RWPE2 (cell line): ENCODE results near the gene CDC42BPB.

Experiments
- ATAC-seq: fragments of 200-7000 bp; cut with Tn5 transposase; 3 replicates; pipeline ENCODE4 v1.9.1; 2021; ENCODE audit warnings: low read depth
- DNase-seq: peaks from one replicate; pipeline ENCODE4 v3.0.0-alpha.2; 2020; ENCODE audit warnings: low spot score
- H3K27ac ChIP-seq: fragments of 450-650 bp; 2 replicates; pipeline ENCODE4 v1.5.1; 2017; ENCODE audit warnings: mild to moderate bottlenecking; ENCODE audit not compliant: poor library complexity, severe bottlenecking
- H3K27me3 ChIP-seq: fragments of 250-450 bp; sonication (Bioruptor Pico); 2 replicates; pipeline ENCODE4 v1.5.1; 2021; ENCODE audit warnings: mild to moderate bottlenecking, moderate library complexity; ENCODE audit not compliant: insufficient read depth, poor library complexity, severe bottlenecking
- H3K36me3 ChIP-seq: fragments of 250-450 bp; sonication (Bioruptor Pico); 2 replicates; pipeline ENCODE4 v1.5.1; 2020; ENCODE audit warnings: low read depth, mild to moderate bottlenecking, moderate library complexity
- H3K4me1 ChIP-seq: fragments of 250-450 bp; sonication (Bioruptor Pico); 2 replicates; pipeline ENCODE4 v1.5.1; 2021; ENCODE audit warnings: mild to moderate bottlenecking, moderate library complexity; ENCODE audit not compliant: insufficient read depth, poor library complexity, severe bottlenecking
- H3K4me3 ChIP-seq: fragments of 250-450 bp; sonication (Bioruptor Pico); 2 replicates; pipeline ENCODE4 v1.5.1; 2021; ENCODE audit warnings: mild to moderate bottlenecking, moderate library complexity; ENCODE audit not compliant: severe bottlenecking
- H3K9me3 ChIP-seq: fragments of 250-450 bp; sonication (Bioruptor Pico); 2 replicates; pipeline ENCODE4 v1.5.1; 2021; ENCODE audit warnings: mild to moderate bottlenecking, moderate library complexity; ENCODE audit not compliant: severe bottlenecking
- TF ChIP-seq, protein P1 (sequence below): fragments of 450-650 bp; IDR thresholded peaks from one replicate; pipeline ENCODE4 v1.5.1; 2017; ENCODE audit warnings: mild to moderate bottlenecking, moderate library complexity; ENCODE audit not compliant: poor library complexity, severe bottlenecking

CDC42BPB gene

DNA sequence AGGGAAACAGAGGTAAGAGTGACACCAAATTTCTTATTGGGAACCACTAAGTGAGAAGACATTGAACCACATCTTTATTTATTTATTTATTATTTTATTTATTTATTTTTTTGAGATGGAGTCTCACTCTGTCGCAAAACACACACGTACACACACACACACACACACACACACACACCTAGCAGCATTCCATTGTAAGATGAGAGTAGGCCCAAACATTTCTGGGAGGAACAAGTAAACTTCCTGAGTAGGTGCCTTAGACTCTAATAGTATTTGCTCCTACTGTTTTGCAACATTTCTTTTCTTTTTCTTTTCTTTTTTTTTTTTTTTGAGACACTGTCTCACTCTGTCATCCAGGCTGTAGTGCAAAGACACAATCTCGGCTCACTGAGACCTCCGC, 7.1 kb upstream of the CDC42BPB start:
- H3K36me3 ChIP-seq, result no peaks in the 10 kb centered on the region
- no peak for ATAC-seq
- H3K27me3 ChIP-seq, result no peaks in the 10 kb centered on the region
- no peaks in the 10 kb centered on the region for H3K9me3 ChIP-seq
- DNase-seq, result no peak
- no peak overlapping the region for H3K27ac ChIP-seq
- H3K4me1 ChIP-seq, result peaks cover 21% of the 10 kb centered on the region
- TF ChIP-seq, protein P1, sequence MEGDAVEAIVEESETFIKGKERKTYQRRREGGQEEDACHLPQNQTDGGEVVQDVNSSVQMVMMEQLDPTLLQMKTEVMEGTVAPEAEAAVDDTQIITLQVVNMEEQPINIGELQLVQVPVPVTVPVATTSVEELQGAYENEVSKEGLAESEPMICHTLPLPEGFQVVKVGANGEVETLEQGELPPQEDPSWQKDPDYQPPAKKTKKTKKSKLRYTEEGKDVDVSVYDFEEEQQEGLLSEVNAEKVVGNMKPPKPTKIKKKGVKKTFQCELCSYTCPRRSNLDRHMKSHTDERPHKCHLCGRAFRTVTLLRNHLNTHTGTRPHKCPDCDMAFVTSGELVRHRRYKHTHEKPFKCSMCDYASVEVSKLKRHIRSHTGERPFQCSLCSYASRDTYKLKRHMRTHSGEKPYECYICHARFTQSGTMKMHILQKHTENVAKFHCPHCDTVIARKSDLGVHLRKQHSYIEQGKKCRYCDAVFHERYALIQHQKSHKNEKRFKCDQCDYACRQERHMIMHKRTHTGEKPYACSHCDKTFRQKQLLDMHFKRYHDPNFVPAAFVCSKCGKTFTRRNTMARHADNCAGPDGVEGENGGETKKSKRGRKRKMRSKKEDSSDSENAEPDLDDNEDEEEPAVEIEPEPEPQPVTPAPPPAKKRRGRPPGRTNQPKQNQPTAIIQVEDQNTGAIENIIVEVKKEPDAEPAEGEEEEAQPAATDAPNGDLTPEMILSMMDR, result no peak
- no peak overlapping the region for H3K4me3 ChIP-seq

DNA sequence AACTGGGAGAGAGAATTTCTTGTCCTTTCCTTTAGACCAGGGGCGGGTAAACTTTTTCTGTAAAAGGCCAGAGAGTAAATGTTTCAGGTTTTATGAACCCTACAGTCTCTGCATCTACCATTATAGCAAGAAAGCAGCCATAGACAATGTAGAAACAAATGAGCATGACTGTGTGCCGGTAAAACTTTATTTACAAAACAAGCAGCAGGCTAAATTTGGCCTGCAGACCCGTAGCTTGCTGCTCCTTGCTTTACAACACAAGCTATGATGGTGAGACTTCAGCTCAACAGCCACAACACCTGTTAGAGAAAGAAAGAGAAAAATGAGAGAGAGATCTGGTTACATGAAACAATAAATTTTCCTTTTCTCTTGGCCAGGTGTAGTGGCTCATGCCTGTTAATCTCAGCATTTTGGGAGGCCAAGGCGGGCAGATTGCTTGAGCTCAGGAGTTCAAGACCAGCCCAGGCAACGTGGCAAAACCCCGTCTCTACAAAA, 4.2 kb upstream of the CDC42BPB start:
- no peak for ATAC-seq
- no peaks in the 10 kb centered on the region for H3K9me3 ChIP-seq
- TF ChIP-seq, protein P1, result no peak
- no peak overlapping the region for H3K4me3 ChIP-seq
- no peaks in the 10 kb centered on the region for H3K36me3 ChIP-seq
- peaks cover 4% of the 10 kb centered on the region for H3K4me1 ChIP-seq
- DNase-seq, result no peak
- no peak overlapping the region for H3K27ac ChIP-seq
- no peaks in the 10 kb centered on the region for H3K27me3 ChIP-seq

DNA sequence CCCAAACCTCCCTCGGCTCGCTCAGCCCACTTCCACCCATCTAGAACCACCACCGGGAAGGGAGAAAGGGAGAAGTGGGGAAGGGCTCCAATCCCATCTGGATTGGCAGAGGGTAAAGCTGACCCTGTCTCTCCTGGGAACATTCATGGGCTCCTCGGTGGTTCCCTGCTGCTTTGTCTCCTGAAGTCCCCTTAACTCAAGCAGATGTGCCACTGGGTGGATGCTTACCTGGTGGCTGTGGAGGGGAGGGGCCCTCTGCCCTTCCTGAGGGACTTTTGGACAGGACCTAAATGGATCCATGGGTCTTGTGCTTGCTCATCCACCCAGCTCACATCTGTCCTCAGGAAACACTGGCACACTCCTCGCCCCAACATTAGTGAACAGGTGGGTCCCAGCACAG, 2.2 kb upstream of the CDC42BPB start:
- no peak for ATAC-seq

DNA sequence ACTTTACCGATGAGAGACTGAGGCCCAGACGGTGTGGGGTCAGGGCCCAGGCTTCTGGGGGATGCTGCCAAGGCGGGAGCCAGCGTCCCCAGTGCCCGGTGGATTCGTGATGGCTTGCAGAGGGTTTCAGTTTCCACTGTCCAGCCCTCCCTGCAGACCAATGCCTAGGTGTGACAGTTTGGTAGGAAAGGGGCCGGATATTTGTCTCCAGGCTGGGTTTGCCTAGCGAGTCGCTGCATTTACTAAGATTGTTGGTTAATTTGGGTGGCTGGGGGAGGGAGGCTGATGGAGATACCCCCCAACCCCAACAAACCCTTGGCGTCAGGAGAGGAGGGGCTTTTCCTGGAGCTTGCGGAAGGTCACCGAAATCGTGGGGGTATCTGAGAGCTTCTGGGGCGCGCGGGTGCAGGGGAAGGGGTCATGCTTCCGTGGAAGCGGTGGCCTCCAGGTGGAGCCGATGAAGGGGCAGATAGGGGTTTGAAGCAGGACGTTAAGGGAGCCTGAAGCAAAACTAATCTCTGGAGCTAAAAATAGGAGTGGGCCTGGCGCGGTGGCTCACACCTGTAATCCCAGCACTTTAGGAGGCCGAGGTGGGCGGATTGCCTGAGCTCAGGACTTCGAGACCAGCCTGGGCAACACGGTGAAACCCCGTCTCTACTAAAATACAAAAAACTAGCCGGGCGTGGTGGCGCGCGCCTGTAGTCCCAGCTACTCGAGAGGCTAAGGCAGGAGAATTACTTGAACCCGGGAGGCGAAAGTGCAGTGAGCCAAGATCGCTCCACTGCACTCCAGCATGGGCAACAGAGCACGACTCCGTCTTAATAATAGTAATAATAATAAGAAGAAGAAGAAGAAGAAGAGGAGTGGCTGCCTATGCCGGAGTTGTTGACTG, 1.1 kb upstream of the CDC42BPB start:
- Histone ChIP-seq H3K27me3 (no peaks in the 10 kb centered on the region), H3K36me3 (peaks cover 8% of the 10 kb centered on the region; the same call in 1 of the 2 replicates), H3K27ac (peak overlapping the region; percentile 80), H3K4me1 (peaks cover 12% of the 10 kb centered on the region), H3K9me3 (no peaks in the 10 kb centered on the region), H3K4me3 (peak overlapping the region; percentile 80)
- TF ChIP-seq, protein P1, result no peak
- no peak for DNase-seq
- peak; percentile 4 for ATAC-seq

More for the DNA sequence above, 2.2 kb upstream of the CDC42BPB start:
- Histone ChIP-seq H3K27ac (no peak overlapping the region), H3K4me1 (peaks cover 12% of the 10 kb centered on the region), H3K27me3 (no peaks in the 10 kb centered on the region), H3K4me3 (no peak overlapping the region), H3K9me3 (no peaks in the 10 kb centered on the region), H3K36me3 (peaks cover 8% of the 10 kb centered on the region; the same call in 1 of the 2 replicates)
- TF ChIP-seq, protein P1, result no peak
- DNase-seq, result no peak

DNA sequence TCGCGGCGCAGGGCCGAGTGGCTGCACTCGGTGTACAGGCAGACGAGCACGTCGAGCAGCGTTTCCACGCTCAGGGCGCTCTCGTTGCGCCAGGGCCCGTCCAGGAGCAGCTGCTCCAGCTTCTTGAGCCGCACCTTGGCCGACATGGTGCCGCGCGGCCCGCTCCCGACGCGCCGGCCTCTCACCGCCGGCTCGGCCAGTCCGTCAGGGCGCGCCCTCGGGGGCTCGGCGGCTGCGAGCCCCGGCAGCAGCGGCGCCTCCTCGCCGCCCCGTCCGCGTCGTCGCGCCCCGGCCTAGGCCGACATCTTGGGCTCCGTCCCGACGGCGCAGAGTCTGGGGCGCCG, 349 bp downstream of the CDC42BPB start:
- Histone ChIP-seq H3K4me3 (peak overlapping the region; percentile 80), H3K9me3 (no peaks in the 10 kb centered on the region), H3K27me3 (no peaks in the 10 kb centered on the region), H3K27ac (peak overlapping the region; percentile 80), H3K4me1 (peaks cover 12% of the 10 kb centered on the region), H3K36me3 (peaks cover 12% of the 10 kb centered on the region)
- DNase-seq (peak; percentile 65), ATAC-seq (peak; percentile 3; the same call in 2 of the 3 replicates)
- TF ChIP-seq, protein P1, result no peak
